ENCODE results near the gene DPAGT1. TPM values are rescaled to one million over a fixed set of nuclear protein-coding genes. Genes with fewer than 3 reads are reported as not detected.

The DPAGT1 gene
- total RNA-seq, 1 experiment from 2014 or later = 18.4 TPM

- no peaks in the 10 kb centered on the region for H3K9me3 ChIP-seq
- H3K27me3 ChIP-seq = no peaks in the 10 kb centered on the region
- DNase-seq = no peak
- H3K4me3 ChIP-seq = no peak overlapping the region
- H3K36me3 ChIP-seq = peaks cover 5% of the 10 kb centered on the region; the same call in 1 of the 2 replicates
These were observed 17.3 kb upstream of the DPAGT1 start for GRCh38 chr11:119118946-119119345.

GRCh38 chr11:119118227-119118626, 16.6 kb upstream of the DPAGT1 start:
- DNase-seq = no peak
- H3K4me3 ChIP-seq = no peak overlapping the region
- H3K9me3 ChIP-seq = no peaks in the 10 kb centered on the region
- H3K27me3 ChIP-seq = no peaks in the 10 kb centered on the region
- peaks cover 7% of the 10 kb centered on the region; the same call in 1 of the 2 replicates for H3K36me3 ChIP-seq

GRCh38 chr11:119117004-119117706, 15.5 kb upstream of the DPAGT1 start:
- no peaks in the 10 kb centered on the region for H3K9me3 ChIP-seq
- H3K27me3 ChIP-seq = no peaks in the 10 kb centered on the region
- no peak overlapping the region for H3K4me3 ChIP-seq
- DNase-seq = no peak
- peaks cover 7% of the 10 kb centered on the region; the same call in 1 of the 2 replicates for H3K36me3 ChIP-seq

GRCh38 chr11:119116601-119117000, 14.9 kb upstream of the DPAGT1 start:
- Histone ChIP-seq H3K9me3 (no peaks in the 10 kb centered on the region), H3K4me3 (no peak overlapping the region), H3K36me3 (peaks cover 11% of the 10 kb centered on the region; the same call in 1 of the 2 replicates), H3K27me3 (no peaks in the 10 kb centered on the region)
- DNase-seq = no peak

- Histone ChIP-seq H3K9me3 (no peaks in the 10 kb centered on the region), H3K36me3 (peaks cover 13% of the 10 kb centered on the region; the same call in 1 of the 2 replicates), H3K4me3 (no peak overlapping the region), H3K27me3 (no peaks in the 10 kb centered on the region)
- DNase-seq = no peak
These were observed 14.6 kb upstream of the DPAGT1 start for GRCh38 chr11:119116235-119116594.

- no peaks in the 10 kb centered on the region for H3K9me3 ChIP-seq
- no peak for DNase-seq
- H3K4me3 ChIP-seq = no peak overlapping the region
- peaks cover 13% of the 10 kb centered on the region; the same call in 1 of the 2 replicates for H3K36me3 ChIP-seq
- H3K27me3 ChIP-seq = no peaks in the 10 kb centered on the region
These were observed 14.0 kb upstream of the DPAGT1 start for GRCh38 chr11:119115484-119116234.

- H3K27me3 ChIP-seq = no peaks in the 10 kb centered on the region
- DNase-seq = no peak
- no peak overlapping the region for H3K4me3 ChIP-seq
- peaks cover 18% of the 10 kb centered on the region for H3K36me3 ChIP-seq
- H3K9me3 ChIP-seq = no peaks in the 10 kb centered on the region
These were observed 12.7 kb upstream of the DPAGT1 start for GRCh38 chr11:119114351-119114750.

GRCh38 chr11:119113716-119114115, 12.1 kb upstream of the DPAGT1 start:
- no peak for DNase-seq
- Histone ChIP-seq H3K4me3 (no peak overlapping the region), H3K36me3 (peaks cover 18% of the 10 kb centered on the region), H3K27me3 (no peaks in the 10 kb centered on the region), H3K9me3 (no peaks in the 10 kb centered on the region)

GRCh38 chr11:119112314-119113020, 10.8 kb upstream of the DPAGT1 start:
- H3K4me3 ChIP-seq = no peak overlapping the region
- no peak for DNase-seq
- H3K36me3 ChIP-seq = peaks cover 18% of the 10 kb centered on the region
- H3K27me3 ChIP-seq = no peaks in the 10 kb centered on the region
- no peaks in the 10 kb centered on the region for H3K9me3 ChIP-seq

GRCh38 chr11:119111361-119111925, 9.8 kb upstream of the DPAGT1 start:
- no peak for DNase-seq
- Histone ChIP-seq H3K36me3 (peaks cover 18% of the 10 kb centered on the region), H3K27me3 (no peaks in the 10 kb centered on the region), H3K9me3 (no peaks in the 10 kb centered on the region), H3K4me3 (no peak overlapping the region)

GRCh38 chr11:119110439-119110838, 8.8 kb upstream of the DPAGT1 start:
- Histone ChIP-seq H3K36me3 (peaks cover 16% of the 10 kb centered on the region), H3K9me3 (no peaks in the 10 kb centered on the region), H3K27me3 (no peaks in the 10 kb centered on the region), H3K4me3 (no peak overlapping the region)
- DNase-seq = no peak

GRCh38 chr11:119109843-119110242, 8.2 kb upstream of the DPAGT1 start:
- Histone ChIP-seq H3K4me3 (no peak overlapping the region), H3K9me3 (no peaks in the 10 kb centered on the region), H3K27me3 (no peaks in the 10 kb centered on the region), H3K36me3 (peaks cover 15% of the 10 kb centered on the region)
- DNase-seq = no peak

GRCh38 chr11:119108857-119109221, 7.2 kb upstream of the DPAGT1 start:
- no peak for DNase-seq
- Histone ChIP-seq H3K9me3 (no peaks in the 10 kb centered on the region), H3K4me3 (peak overlapping the region; percentile 83), H3K36me3 (peaks cover 14% of the 10 kb centered on the region), H3K27me3 (no peaks in the 10 kb centered on the region)

- Histone ChIP-seq H3K9me3 (no peaks in the 10 kb centered on the region), H3K4me3 (peak overlapping the region; percentile 83), H3K27me3 (no peaks in the 10 kb centered on the region), H3K36me3 (peaks cover 11% of the 10 kb centered on the region)
- peak; percentile 17 for DNase-seq
These were observed 6.6 kb upstream of the DPAGT1 start for GRCh38 chr11:119108146-119108856.

- peak overlapping the region; percentile 83 for H3K4me3 ChIP-seq
- DNase-seq = peak; percentile 18
- no peaks in the 10 kb centered on the region for H3K27me3 ChIP-seq
- peaks cover 11% of the 10 kb centered on the region for H3K36me3 ChIP-seq
- no peaks in the 10 kb centered on the region for H3K9me3 ChIP-seq
These were observed 6.0 kb upstream of the DPAGT1 start for GRCh38 chr11:119107538-119108145.

All from MG63 (cell line).